ENCODE results near the gene MLPH. TPM values are rescaled to one million over a fixed set of nuclear protein-coding genes. Genes with fewer than 3 reads are reported as not detected.

Gene MLPH
- total RNA-seq, 3 donors from 2014 or later, result 15.5 to 242 (median 223) TPM

DNA sequence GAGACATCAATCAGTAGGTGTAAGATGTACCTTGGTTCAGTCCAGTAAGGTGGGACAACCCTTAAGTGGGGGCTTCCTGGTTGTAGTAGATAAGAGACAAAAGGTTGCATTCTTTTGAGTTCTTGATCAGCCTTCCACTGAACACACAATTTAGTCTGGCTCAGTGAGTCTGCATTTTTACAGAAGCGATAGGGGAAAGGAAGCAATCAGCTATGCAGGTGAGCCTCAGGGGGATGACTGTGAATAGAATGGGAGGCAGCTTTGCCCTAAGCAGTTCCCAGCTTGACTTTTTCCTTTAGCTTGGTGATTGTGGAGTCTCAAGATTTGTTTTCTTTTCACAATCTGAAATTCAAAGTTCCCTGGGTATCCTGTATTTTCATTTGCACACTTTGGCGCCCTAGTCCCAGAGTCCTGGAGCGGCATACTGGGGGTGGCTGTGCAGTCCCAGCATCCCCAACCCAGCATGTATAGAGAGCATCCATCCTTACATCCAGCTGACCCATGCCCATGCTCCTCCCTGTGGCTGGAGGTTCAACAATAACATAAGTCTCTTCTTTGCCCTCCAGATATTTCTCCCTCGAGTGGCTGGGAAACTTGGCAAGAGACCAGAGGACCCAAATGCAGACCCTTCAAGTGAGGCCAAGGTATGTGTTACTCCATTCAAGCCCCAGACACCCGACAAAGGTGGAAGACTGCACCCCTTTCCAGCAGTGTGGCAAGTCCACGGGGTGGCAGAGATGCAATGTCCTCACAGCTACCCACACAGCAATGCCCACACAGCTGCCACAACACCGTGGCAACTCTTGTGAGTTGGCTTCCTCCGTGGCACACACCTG, 59.2 kb downstream of the MLPH start:
- H3K36me3 ChIP-seq, result no peaks in the 10 kb centered on the region
- no peak overlapping the region for H3K4me3 ChIP-seq
- no peaks in the 10 kb centered on the region for H3K9me3 ChIP-seq
- TF ChIP-seq POLR2AphosphoS5 (IDR thresholded peaks at IDR 0.05) (no peak), POLR2A (IDR thresholded peaks at IDR 0.05) (no peak)
- TF ChIP-seq, protein P1, sequence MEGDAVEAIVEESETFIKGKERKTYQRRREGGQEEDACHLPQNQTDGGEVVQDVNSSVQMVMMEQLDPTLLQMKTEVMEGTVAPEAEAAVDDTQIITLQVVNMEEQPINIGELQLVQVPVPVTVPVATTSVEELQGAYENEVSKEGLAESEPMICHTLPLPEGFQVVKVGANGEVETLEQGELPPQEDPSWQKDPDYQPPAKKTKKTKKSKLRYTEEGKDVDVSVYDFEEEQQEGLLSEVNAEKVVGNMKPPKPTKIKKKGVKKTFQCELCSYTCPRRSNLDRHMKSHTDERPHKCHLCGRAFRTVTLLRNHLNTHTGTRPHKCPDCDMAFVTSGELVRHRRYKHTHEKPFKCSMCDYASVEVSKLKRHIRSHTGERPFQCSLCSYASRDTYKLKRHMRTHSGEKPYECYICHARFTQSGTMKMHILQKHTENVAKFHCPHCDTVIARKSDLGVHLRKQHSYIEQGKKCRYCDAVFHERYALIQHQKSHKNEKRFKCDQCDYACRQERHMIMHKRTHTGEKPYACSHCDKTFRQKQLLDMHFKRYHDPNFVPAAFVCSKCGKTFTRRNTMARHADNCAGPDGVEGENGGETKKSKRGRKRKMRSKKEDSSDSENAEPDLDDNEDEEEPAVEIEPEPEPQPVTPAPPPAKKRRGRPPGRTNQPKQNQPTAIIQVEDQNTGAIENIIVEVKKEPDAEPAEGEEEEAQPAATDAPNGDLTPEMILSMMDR (IDR thresholded peaks at IDR 0.05), result no peak
- H3K27ac ChIP-seq, result no peak overlapping the region
- DNase-seq (ENCODE audit: low spot score in 2 of 2), result no peak
- no peaks in the 10 kb centered on the region for H3K27me3 ChIP-seq
- intact Hi-C loops (cut with DNase I; ENCODE audit: low total_unique reads), result no loop called here
- no peaks in the 10 kb centered on the region for H3K4me1 ChIP-seq

DNA sequence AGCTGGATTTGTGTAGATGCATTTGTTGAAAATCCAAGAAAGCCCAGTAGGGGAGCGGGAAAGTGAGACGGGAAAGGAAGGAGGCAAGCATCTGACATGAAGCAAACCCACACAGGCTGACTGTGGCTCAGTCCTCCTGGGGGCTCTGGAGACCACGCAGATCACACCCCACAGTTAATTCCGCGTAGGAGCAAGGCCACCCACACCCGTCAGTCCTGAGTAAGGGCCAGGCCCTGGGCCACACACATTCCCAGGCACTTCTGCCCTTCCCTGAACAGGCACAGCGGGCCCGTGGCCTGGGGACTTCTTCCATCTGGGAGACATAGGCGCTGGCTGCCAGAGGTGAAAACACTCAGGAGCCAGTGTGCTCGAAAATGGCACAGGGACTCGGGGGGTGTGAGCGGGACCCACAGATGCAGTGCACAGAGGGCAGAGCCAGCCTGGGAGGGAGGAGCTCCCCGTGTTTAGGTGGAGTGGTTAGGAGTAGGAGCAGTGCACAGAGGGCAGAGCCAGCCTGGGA, 59.9 kb downstream of the MLPH start:
- no peak for DNase-seq (ENCODE audit: low spot score in 2 of 2)
- Histone ChIP-seq H3K36me3 (no peaks in the 10 kb centered on the region), H3K27me3 (no peaks in the 10 kb centered on the region), H3K4me3 (no peak overlapping the region), H3K9me3 (no peaks in the 10 kb centered on the region), H3K27ac (no peak overlapping the region), H3K4me1 (no peaks in the 10 kb centered on the region)
- intact Hi-C loops (cut with DNase I; ENCODE audit: low total_unique reads), result no loop called here
- TF ChIP-seq POLR2AphosphoS5 (IDR thresholded peaks at IDR 0.05), result no peak

DNA sequence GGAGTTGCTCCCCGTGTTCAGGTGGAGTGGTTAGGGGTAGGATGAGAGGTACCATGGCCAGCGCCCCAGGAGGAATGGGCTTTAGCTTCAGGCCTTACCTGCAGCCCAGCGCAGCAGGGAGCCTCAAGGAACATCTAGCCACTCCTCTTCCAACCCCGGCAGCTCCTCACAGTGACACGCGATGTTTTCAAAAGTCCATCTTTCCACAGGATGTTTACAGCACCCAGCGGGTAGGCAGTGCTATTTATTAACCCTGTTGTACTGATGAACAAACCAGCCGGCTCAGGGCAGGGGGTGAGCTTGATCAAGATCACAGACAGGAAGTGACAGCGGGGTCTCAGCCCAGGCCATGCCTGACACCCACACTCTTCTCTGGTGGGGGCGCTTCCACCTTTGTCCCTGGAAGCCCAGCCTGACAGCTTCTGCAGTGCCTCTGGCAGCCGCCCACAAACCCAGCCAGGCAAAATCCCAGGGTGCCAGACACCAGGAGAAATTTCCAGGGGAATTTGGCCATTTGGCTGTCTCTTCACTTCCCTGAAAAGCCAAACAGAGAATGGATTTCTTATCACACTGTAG, 60.9 kb downstream of the MLPH start:
- Histone ChIP-seq H3K27ac (peak overlapping the region in 1 of 2 donors; percentile 3), H3K4me1 (no peaks in the 10 kb centered on the region), H3K9me3 (no peaks in the 10 kb centered on the region), H3K36me3 (no peaks in the 10 kb centered on the region), H3K4me3 (no peak overlapping the region), H3K27me3 (no peaks in the 10 kb centered on the region)
- no peak for DNase-seq (ENCODE audit: low spot score in 2 of 2)
- intact Hi-C loops (cut with DNase I; ENCODE audit: low total_unique reads), result no loop called here
- TF ChIP-seq POLR2A (IDR thresholded peaks at IDR 0.05) (no peak), POLR2AphosphoS5 (IDR thresholded peaks at IDR 0.05) (no peak)
- TF ChIP-seq, protein P1 (IDR thresholded peaks at IDR 0.05), result no peak

DNA sequence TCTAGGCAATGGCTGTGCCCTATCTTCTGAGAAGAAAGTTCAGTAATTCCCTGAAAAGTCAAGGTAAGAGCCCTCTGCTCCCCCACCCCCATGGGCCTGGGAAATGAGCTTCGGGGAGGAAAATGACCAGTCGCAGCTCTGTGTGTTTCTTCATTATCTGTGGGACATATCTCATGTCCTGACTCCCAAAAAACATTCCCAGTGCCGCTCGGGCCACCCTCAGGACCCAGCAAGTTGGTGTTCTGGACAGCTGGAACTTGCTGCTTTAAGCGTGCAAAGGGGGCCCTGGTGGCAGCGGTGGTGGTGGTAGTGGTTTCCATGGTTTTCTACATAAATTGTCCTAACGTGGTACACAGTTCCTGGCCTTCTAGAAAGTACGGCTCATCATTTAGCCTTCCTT, 62.2 kb downstream of the MLPH start:
- no peak for TF ChIP-seq POLR2AphosphoS5 (IDR thresholded peaks at IDR 0.05)
- Histone ChIP-seq H3K4me3 (no peak overlapping the region), H3K27me3 (no peaks in the 10 kb centered on the region), H3K4me1 (no peaks in the 10 kb centered on the region), H3K9me3 (peaks cover 0 to 3% of the 10 kb centered on the region in 2 donors), H3K27ac (no peak overlapping the region), H3K36me3 (no peaks in the 10 kb centered on the region)
- intact Hi-C loops (cut with DNase I; ENCODE audit: low total_unique reads), result no loop called here
- no peak for DNase-seq (ENCODE audit: low spot score in 2 of 2)

DNA sequence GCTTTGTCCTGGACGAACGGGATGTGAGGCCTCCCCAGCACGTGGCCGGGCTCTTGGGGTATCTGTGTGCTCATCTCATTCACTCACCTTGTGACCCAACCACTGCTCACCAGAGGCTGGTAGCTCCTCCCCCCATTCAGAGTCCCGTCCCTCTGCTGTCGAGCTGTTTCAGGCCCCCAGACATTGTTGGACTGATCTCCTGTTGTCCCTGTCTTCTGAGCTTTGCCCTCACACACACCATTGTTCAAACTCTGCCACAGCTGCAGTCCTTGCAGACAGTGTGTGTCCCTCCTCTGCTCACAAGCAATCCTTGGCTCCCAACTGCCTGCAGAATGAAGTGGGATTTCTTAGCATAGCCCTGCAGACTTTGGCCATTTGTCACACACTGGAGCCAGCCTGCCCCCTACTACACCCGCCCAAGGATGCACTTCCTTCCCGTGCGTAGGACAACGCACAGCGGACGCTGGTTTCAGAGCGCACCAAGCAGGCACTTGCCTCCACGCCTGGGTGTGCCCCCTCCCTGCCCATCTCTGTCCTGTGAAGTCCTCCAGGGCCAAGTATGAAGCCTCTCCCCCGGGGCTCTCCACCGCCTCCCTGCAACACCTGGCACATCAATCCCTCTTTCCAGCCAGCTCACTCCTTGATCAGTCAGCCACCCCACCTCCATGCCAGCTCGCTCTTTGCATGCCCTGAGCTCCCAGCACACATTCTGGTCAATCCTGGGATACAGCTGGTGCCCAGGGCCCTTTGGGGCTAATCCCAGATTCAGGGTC, 62.8 kb downstream of the MLPH start:
- H3K36me3 ChIP-seq, result no peaks in the 10 kb centered on the region
- H3K9me3 ChIP-seq, result peaks cover under 1 to 4% of the 10 kb centered on the region in 2 donors
- H3K27me3 ChIP-seq, result no peaks in the 10 kb centered on the region
- no peak overlapping the region for H3K27ac ChIP-seq
- intact Hi-C loops (cut with DNase I; ENCODE audit: low total_unique reads), result no loop called here
- DNase-seq (ENCODE audit: low spot score in 2 of 2), result no peak
- TF ChIP-seq POLR2AphosphoS5 (IDR thresholded peaks at IDR 0.05) (no peak), POLR2A (IDR thresholded peaks at IDR 0.05) (no peak)
- TF ChIP-seq, protein P1 (IDR thresholded peaks at IDR 0.05), result no peak
- H3K4me3 ChIP-seq, result no peak overlapping the region
- no peaks in the 10 kb centered on the region for H3K4me1 ChIP-seq

Data from breast epithelium (tissue), 4 donors.